ENCODE data around the gene ZNF346.

Gene ZNF346

DNA sequence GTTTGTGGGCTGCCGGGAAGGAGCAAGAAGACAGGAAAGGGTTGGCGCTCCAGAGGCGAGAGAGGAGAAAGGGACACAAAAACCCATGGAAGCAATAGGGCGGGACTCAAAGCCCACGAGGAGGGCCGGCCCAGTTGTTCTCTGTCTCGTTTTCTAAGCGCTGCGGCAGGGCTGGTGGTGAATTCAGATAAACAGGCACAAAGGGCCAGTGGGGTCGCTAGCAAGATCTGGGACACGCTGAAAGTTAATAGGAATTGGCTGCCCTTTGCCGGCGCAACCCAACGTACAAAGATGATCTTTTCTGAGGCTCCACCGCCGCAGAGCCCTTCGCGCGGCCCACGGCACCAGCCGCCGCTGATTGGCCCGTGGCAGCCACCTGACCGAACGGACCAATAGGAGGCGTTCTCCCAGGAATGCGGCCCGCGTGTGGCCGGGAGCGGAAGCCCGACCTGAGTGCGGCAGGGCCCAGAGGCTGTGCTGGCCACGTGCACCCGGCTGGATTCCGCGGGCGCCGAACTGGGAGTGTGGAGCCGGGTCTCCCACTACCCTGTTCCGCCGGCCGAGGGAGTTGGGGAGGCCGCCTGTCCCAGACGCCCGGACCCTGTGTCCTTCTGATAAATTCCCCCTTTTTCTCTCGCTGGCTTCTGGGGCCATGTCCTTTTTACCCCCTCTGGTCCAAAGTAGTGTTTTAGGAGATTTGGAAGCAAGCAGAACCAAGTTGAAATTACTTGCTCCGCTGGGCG is 94.3 kb downstream of the ZNF346 start:
- no peak for DNase-seq (ENCODE audit: low spot score)
- FAIRE-seq = no peak

DNA sequence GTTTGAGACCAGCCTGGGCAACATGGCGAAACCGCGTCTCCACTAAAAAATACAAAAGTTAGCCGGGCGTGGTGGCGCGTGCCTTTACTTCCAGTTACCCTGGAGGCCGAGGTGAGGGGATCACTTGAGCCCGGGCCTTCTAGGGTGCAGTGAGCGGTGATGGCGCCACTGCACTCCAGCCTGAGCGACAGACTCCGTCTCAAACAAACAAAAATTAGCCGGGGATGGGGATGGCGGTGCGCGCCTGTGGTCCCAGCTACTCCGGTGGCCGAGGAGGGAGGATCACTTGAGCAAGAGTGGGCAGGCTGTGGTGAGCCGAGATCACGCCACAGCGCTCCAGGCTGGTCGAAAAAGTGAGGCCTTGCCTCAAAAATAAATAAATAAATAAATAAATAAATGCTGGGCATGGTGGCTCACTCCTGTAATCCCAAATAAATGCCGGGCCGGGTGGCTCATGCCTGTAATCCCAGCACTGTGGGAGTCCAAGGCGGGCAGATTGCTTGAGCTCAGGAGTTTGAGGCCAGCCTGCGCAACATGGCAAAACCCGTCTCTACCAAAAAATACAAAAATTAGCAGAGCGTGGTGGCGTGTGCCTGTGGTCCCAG is 95.0 kb downstream of the ZNF346 start:
- DNase-seq (ENCODE audit: low spot score) = no peak
- no peak for FAIRE-seq

DNA sequence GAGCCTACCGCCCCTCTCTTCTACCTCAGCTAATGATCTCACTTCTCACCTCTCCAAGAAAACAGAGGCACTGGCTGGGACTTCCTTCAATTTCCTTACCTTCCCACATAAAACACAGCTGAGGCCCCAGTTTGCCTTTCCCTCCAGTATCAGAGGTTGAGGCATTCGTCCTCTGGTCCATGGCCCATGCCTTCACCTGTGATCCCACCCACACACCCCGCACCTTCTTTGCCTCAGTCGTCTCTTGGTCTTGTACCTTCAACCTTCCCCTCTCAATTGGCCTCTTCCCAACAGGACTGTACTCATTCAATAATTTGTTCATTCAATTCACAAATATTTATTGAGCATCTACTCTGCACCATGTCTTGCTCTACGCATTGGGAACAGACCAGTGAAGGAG is 100.1 kb downstream of the ZNF346 start:
- FAIRE-seq (no peak), DNase-seq (ENCODE audit: low spot score) (no peak)

DNA sequence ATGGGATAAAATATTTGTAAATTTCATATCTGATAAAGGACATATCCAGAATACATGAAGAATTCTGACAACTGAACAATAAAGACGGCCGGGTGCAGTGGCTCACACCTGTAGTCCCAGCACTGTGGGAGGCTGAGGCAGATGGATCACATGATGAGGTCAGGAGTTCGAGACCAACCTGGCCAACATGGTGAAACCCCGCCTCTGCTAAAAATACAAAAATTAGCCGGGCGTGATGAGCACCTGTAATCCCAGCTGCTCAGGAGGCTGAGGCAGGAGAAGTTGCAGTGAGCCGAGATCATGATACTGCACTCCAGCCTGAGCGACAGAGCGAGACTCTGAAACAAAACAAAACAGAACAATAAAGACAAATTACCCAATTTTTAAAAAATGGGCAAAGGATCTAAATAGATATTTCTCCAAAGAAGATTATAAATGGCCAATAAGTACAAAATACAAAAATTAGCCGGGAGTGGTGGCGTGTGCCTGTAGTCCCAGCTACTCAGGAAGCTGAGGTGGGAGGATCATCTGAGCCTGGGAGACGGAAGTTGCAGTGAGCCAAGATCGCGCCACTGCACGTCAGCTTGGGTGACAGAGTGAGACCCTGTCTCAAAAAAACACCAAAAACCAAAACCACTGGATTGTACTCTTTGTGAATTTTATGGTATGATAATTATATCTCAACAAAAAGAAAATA is 101.4 kb downstream of the ZNF346 start:
- no peak for FAIRE-seq
- no peak for DNase-seq (ENCODE audit: low spot score)

DNA sequence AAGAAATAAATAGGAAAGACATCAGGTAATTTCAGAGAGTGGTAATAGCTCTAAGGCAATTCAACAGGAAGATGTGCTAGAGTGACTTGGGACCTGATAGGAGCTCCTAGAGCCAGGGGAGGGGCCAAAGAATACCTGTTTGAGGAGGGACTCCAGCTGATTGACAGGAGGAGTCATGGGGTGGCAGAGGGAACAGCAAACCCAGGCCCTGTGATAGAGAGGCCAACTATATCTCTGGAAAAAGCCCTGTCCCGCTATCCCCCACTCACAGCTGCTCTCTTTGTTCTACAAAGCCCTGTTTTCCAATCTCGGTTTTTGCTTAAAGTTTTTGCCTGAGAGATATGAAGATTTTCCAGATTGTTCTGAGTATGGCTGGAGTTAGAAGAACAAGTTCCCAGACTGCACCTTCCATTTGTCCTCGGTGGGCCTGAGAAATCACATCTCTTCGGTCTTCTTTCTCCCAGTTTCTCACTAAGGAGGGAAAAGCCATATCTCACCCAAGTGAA is 102.0 kb downstream of the ZNF346 start:
- no peak for FAIRE-seq

DNA sequence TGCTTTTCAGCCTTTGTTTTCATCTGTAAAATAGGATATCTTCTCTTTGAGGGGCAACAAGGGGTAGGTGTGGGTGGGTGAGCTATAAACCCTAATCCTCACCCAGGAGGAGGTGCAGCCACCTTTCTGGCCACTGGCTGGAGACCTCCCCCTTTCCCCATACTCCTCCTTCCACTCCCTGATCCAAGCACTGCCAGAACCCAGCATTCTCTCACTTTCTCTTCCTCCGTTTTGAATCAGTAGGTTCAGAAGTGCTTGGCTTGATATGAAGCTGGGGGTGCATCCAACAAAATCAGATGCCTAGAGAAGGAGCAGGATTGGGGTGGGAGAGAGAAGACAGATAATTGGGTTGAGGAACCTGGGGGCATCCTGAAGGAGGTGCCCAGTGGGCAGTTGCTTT is 104.3 kb downstream of the ZNF346 start:
- FAIRE-seq (no peak), DNase-seq (ENCODE audit: low spot score) (no peak)

More for the DNA sequence above, 102.0 kb downstream of the ZNF346 start:
- no peak for DNase-seq (ENCODE audit: low spot score)

DNA sequence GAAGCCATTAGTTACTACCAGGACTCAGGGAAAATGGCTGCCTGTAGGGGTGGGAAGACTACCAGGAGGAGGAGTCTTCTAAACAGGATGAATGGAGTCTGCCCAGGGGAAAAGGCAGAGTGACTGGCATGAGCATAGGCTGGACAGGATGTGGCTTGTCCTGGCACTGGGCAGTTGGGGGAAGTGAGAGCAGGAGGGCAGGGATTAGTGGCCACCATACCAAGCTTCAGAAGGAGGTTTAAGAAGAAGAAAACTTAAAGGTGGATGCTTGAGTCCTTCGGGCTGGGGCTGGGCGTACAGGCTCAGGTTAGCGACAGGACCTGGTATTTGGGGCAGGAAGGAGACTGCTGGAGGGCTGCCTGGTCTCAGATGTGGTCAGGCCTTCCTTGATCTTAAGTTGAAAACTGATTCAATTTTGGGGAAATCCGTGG is 106.1 kb downstream of the ZNF346 start:
- no peak for FAIRE-seq
- peak; percentile 62 for DNase-seq (ENCODE audit: low spot score)

DNA sequence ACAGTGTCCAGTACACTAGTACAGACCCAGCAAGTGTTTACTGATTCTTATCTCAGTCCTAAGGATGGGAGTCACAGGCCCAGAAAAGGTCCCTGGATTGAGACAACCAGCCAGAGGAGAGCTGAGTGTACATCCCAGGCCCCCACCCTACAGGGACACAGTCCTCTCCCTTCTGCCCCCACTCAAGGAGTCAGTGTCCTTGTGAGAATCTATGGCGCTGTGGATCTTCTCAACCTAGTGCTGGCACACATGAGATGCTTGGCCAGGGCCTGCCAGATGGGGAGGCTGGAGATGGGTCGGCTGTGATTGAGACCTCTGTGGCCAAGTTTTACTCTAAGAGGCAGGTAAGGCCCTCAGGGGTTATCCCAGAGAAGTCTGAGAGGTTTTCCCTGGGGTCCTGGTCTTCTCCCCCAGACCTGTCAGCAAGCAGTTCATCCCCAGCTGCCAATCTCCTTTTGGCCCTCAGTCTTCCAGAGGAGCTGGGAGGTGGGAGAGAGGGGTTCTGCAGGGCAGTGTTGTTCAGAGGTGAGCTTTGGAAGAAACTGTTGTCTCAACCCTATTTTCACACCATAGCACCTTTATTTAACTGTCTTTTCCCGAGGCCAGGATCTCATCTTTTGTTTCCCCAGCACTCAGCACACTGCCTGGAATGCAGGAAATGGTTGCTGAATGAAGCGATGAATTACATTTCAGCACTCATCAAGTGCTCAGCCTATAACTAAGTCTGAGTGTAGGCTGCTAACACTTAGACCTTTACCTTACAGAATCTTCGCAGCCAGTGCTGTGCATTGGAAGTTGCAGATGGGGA is 107.9 kb downstream of the ZNF346 start:
- FAIRE-seq = no peak
- DNase-seq (ENCODE audit: low spot score) = no peak

Data from RCC 7860 (cell line).